Liver (tissue), 9 donors: ENCODE measurements around the gene ZDHHC4. TPM values are rescaled to one million over a fixed set of nuclear protein-coding genes. Genes with fewer than 3 reads are reported as not detected.

Experiments used
- DNase-seq: peaks from one replicate; pipeline ENCODE4 v3.0.0-alpha.2; 2017; ENCODE audit warnings: low spot score
- H3K27ac ChIP-seq, 2 donors: one replicate each; pipeline ENCODE4 v1.7.0; 2013; ENCODE audit warnings: inconsistent platforms in 2 of 2, low read length in 2 of 2, control low read depth in 1 of 2, low read depth in 1 of 2, mild to moderate bottlenecking in 1 of 2
- H3K27me3 ChIP-seq, 4 donors: one replicate each; pipeline versions ENCODE4 v1.6.1 to v1.7.0; 2013; ENCODE audit warnings: low read length in 3 of 4, inconsistent platforms in 1 of 4, mild to moderate bottlenecking in 1 of 4, moderate library complexity in 1 of 4; ENCODE audit not compliant: control insufficient read depth in 4 of 4, insufficient read depth in 4 of 4
- H3K36me3 ChIP-seq, 4 donors: one replicate each; pipeline versions ENCODE4 v1.6.1 to v1.7.0; 2013; ENCODE audit warnings: low read length in 3 of 4, mild to moderate bottlenecking in 3 of 4, low read depth in 1 of 4, moderate library complexity in 1 of 4; ENCODE audit not compliant: control insufficient read depth in 4 of 4, insufficient read depth in 3 of 4
- H3K4me1 ChIP-seq, 4 donors: one replicate each; pipeline versions ENCODE4 v1.6.1 to v1.7.0; 2013; ENCODE audit warnings: low read length in 3 of 4, mild to moderate bottlenecking in 3 of 4, moderate library complexity in 1 of 4; ENCODE audit not compliant: control insufficient read depth in 4 of 4, insufficient read depth in 4 of 4
- H3K4me3 ChIP-seq, 3 donors: one replicate each; pipeline versions ENCODE4 v1.6.1 to v1.7.0; 2013; ENCODE audit warnings: low read length in 3 of 3, control low read depth in 1 of 3, low read depth in 1 of 3, mild to moderate bottlenecking in 1 of 3
- H3K9ac ChIP-seq, 2 donors: one replicate each; pipeline ENCODE4 v1.7.0; 2013; ENCODE audit warnings: low read length in 2 of 2, mild to moderate bottlenecking in 2 of 2, moderate library complexity in 2 of 2, control low read depth in 1 of 2, low read depth in 1 of 2
- H3K9me3 ChIP-seq, 4 donors: one replicate each; pipeline versions ENCODE4 v1.6.1 to v1.7.0; 2013; ENCODE audit warnings: low read length in 3 of 4; ENCODE audit not compliant: control insufficient read depth in 4 of 4
- EGR1 ChIP-seq, 2 donors: IDR thresholded peaks; 2 replicates each; pipeline ENCODE4 v1.6.1; 2016 to 2018; ENCODE audit warnings: antibody characterized with exemption in 2 of 2, low read depth in 2 of 2
- FOXA1 ChIP-seq: IDR thresholded peaks from 2 replicates; pipeline ENCODE4 v1.6.1; 2016; ENCODE audit warnings: antibody characterized with exemption
- FOXA2 ChIP-seq: IDR thresholded peaks from 2 replicates; pipeline ENCODE4 v1.6.1; 2016; ENCODE audit warnings: antibody characterized with exemption
- GABPA ChIP-seq, 2 donors: IDR thresholded peaks in 1 of 2; conservative IDR thresholded peaks in 1 of 2; 2 replicates each; pipeline ENCODE4 v1.6.1; 2016; ENCODE audit warnings: antibody characterized with exemption in 2 of 2, mild to moderate bottlenecking in 1 of 2, moderate library complexity in 1 of 2
- HNF4A ChIP-seq, 2 donors: conservative IDR thresholded peaks; 2 replicates each; pipeline ENCODE4 v1.6.1; 2016; ENCODE audit warnings: antibody characterized with exemption in 2 of 2, mild to moderate bottlenecking in 2 of 2
- HNF4G ChIP-seq: IDR thresholded peaks from 2 replicates; pipeline ENCODE4 v1.6.1; 2016; ENCODE audit warnings: antibody characterized with exemption
- JUND ChIP-seq, 2 donors: IDR thresholded peaks; 2 replicates each; pipeline ENCODE4 v1.6.1; 2016; ENCODE audit warnings: antibody characterized with exemption in 2 of 2
- NR2F2 ChIP-seq: IDR thresholded peaks from 2 replicates; pipeline ENCODE4 v1.6.1; 2016; ENCODE audit warnings: antibody characterized with exemption
- RAD21 ChIP-seq, 2 donors: IDR thresholded peaks; 2 replicates each; pipeline ENCODE4 v1.6.1; 2016; ENCODE audit warnings: antibody characterized with exemption in 2 of 2, mild to moderate bottlenecking in 2 of 2
- RXRA ChIP-seq, 2 donors: IDR thresholded peaks; 2 replicates each; pipeline ENCODE4 v1.6.1; 2017 to 2018; ENCODE audit warnings: antibody characterized with exemption in 2 of 2, mild to moderate bottlenecking in 1 of 2
- SP1 ChIP-seq: IDR thresholded peaks from 2 replicates; pipeline ENCODE4 v1.6.1; 2018; ENCODE audit warnings: antibody characterized with exemption, mild to moderate bottlenecking
- TAF1 ChIP-seq: conservative IDR thresholded peaks from 2 replicates; pipeline ENCODE4 v1.6.1; 2016; ENCODE audit warnings: antibody characterized with exemption, mild to moderate bottlenecking
- YY1 ChIP-seq: IDR thresholded peaks from 2 replicates; pipeline ENCODE4 v1.6.1; 2016; ENCODE audit warnings: antibody characterized with exemption, mild to moderate bottlenecking
- WGBS: extraction: QIAGEN DNeasy Blood & Tissue Kit; methylation state at CpG from one replicate; pipeline ENCODE4 v1.1.7; 2013; 5-methylcytosine and 5-hydroxymethylcytosine counted together
- polyA plus RNA-seq, 2 donors: library from polyadenylated mRNA; stranded (reverse) in 1 of 2; unstranded in 1 of 2; fragments of 200-250 nt in 1 of 2; fragments of >200 nt in 1 of 2; fragmentation: Nextera tagmentation in 1 of 2; extraction: Ambion mirVana in 1 of 2; gene quantifications; one replicate each; pipeline versions ENCODE4 v1.2.1 to v1.2.3, GENCODE V29; 2013 to 2015
- total RNA-seq, 2 donors: library from RNA; depleted of rRNA; stranded (reverse); fragments of >200 nt; gene quantifications; one replicate each; pipeline ENCODE4 v1.2.3, GENCODE V29; 2014
- TF ChIP-seq, protein P1 (sequence below): fragments of 150-350 bp; IDR thresholded peaks from 2 replicates; pipeline ENCODE4 v1.5.1; 2017; ENCODE audit warnings: improper control_type of control experiment, low read depth, low read length; ENCODE audit not compliant: missing input control
- TF ChIP-seq, protein P2 (sequence below): IDR thresholded peaks from 2 replicates; pipeline ENCODE4 v1.6.1; 2016; ENCODE audit warnings: antibody characterized with exemption
- TF ChIP-seq, protein P3 (sequence below): IDR thresholded peaks from 2 replicates; pipeline ENCODE4 v1.6.1; 2016; ENCODE audit warnings: antibody characterized with exemption
- TF ChIP-seq, protein P4 (sequence below): IDR thresholded peaks from 2 replicates; pipeline ENCODE4 v1.6.1; 2016; ENCODE audit warnings: antibody characterized with exemption
- TF ChIP-seq, protein P5 (sequence below): IDR thresholded peaks from 2 replicates; pipeline ENCODE4 v1.6.1; 2016; ENCODE audit warnings: antibody characterized with exemption, mild to moderate bottlenecking
- donor health status: healthy.
- donor health status: healthy.
- donor health status: healthy.
- donor health status: healthy.
- donor health status: healthy.

Gene ZDHHC4
- total and polyA plus RNA-seq, 4 donors = 32.1 to 46.8 (median 34.9) TPM

DNA sequence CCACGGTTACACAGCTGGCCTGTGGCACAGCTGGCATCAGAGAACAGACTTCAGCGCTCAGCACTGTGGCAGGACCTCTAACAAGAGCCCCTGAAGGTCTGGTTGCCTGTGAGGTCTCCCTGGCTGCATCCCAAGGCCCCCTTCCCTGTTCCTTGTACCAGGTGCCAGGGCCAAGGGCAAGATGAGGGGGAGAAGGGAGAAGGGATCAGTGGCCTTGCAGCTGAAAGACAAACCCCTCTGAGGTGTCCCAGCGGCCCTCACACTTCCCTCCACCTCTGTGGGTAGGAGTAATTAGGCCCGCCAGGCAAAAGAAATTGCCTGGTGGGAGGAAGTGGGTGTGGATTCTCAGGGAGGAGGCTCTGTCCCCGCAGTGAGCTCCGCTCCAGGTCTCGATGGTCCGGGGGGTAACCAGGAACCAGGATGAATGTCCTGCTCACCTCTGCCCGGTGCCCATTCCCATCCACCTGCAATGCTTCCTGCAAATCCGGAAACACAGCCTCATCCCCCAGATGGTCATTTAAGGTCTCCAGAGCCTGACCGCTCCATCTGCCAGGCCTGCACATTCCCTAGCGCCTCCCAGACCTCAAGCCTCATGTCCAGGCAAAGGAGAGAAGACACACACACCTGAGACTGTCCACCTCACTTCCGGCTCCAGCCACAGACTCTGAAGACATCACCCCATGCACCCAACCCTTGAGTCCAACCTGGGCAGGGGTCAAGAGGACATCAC lies 48.7 kb upstream of the ZDHHC4 start:
- Histone ChIP-seq H3K4me1 (peaks cover 8 to 12% (median 9%) of the 10 kb centered on the region in 4 donors), H3K9ac (no peak overlapping the region), H3K36me3 (no peaks in the 10 kb centered on the region), H3K27me3 (peaks cover 0 to 15% (median 6%) of the 10 kb centered on the region in 4 donors), H3K4me3 (no peak overlapping the region), H3K9me3 (no peaks in the 10 kb centered on the region), H3K27ac (no peak overlapping the region)
- TF ChIP-seq, protein P1, sequence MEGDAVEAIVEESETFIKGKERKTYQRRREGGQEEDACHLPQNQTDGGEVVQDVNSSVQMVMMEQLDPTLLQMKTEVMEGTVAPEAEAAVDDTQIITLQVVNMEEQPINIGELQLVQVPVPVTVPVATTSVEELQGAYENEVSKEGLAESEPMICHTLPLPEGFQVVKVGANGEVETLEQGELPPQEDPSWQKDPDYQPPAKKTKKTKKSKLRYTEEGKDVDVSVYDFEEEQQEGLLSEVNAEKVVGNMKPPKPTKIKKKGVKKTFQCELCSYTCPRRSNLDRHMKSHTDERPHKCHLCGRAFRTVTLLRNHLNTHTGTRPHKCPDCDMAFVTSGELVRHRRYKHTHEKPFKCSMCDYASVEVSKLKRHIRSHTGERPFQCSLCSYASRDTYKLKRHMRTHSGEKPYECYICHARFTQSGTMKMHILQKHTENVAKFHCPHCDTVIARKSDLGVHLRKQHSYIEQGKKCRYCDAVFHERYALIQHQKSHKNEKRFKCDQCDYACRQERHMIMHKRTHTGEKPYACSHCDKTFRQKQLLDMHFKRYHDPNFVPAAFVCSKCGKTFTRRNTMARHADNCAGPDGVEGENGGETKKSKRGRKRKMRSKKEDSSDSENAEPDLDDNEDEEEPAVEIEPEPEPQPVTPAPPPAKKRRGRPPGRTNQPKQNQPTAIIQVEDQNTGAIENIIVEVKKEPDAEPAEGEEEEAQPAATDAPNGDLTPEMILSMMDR = no peak
- no peak for TF ChIP-seq JUND (IDR thresholded peaks at IDR 0.05)
- TF ChIP-seq TAF1 = no peak
- TF ChIP-seq, protein P2, sequence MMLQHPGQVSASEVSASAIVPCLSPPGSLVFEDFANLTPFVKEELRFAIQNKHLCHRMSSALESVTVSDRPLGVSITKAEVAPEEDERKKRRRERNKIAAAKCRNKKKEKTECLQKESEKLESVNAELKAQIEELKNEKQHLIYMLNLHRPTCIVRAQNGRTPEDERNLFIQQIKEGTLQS = no peak
- no peak for TF ChIP-seq FOXA1
- no peak for TF ChIP-seq HNF4A (conservative IDR thresholded peaks at IDR 0.05)
- TF ChIP-seq EGR1 (IDR thresholded peaks at IDR 0.05; ENCODE audit: low read depth in 2 of 2) = no peak
- TF ChIP-seq HNF4G = no peak
- TF ChIP-seq RAD21 (IDR thresholded peaks at IDR 0.05) = no peak
- TF ChIP-seq SP1 = no peak
- TF ChIP-seq, protein P3, sequence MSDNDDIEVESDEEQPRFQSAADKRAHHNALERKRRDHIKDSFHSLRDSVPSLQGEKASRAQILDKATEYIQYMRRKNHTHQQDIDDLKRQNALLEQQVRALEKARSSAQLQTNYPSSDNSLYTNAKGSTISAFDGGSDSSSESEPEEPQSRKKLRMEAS = no peak
- no peak for TF ChIP-seq RXRA (IDR thresholded peaks at IDR 0.05)
- no peak for TF ChIP-seq FOXA2
- TF ChIP-seq NR2F2 = no peak
- TF ChIP-seq, protein P4, sequence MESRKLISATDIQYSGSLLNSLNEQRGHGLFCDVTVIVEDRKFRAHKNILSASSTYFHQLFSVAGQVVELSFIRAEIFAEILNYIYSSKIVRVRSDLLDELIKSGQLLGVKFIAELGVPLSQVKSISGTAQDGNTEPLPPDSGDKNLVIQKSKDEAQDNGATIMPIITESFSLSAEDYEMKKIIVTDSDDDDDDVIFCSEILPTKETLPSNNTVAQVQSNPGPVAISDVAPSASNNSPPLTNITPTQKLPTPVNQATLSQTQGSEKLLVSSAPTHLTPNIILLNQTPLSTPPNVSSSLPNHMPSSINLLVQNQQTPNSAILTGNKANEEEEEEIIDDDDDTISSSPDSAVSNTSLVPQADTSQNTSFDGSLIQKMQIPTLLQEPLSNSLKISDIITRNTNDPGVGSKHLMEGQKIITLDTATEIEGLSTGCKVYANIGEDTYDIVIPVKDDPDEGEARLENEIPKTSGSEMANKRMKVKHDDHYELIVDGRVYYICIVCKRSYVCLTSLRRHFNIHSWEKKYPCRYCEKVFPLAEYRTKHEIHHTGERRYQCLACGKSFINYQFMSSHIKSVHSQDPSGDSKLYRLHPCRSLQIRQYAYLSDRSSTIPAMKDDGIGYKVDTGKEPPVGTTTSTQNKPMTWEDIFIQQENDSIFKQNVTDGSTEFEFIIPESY = no peak
- no peak for DNase-seq
- WGBS = 75% methylated on average over 13 of the region's 13 CpGs

DNA sequence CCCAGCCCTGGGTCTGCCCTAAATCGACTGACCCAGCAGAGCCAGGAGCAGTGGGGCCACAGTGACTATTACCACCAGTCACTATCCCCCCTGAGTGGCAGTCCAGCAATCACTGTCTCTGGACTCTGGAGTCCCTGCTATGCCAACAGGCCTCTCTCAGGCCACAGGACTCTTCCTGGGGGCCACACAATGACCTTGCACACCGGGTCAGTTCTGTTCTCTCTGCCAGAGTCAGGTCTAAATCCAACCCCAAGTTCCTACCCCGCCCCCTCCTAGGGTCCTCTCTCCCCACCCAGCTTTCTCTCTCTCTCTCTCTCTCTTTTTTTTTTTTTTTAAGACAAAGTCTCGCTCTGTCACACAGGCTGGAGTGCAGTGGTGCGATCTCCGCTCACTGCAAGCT lies 47.6 kb upstream of the ZDHHC4 start:
- TF ChIP-seq, protein P5, sequence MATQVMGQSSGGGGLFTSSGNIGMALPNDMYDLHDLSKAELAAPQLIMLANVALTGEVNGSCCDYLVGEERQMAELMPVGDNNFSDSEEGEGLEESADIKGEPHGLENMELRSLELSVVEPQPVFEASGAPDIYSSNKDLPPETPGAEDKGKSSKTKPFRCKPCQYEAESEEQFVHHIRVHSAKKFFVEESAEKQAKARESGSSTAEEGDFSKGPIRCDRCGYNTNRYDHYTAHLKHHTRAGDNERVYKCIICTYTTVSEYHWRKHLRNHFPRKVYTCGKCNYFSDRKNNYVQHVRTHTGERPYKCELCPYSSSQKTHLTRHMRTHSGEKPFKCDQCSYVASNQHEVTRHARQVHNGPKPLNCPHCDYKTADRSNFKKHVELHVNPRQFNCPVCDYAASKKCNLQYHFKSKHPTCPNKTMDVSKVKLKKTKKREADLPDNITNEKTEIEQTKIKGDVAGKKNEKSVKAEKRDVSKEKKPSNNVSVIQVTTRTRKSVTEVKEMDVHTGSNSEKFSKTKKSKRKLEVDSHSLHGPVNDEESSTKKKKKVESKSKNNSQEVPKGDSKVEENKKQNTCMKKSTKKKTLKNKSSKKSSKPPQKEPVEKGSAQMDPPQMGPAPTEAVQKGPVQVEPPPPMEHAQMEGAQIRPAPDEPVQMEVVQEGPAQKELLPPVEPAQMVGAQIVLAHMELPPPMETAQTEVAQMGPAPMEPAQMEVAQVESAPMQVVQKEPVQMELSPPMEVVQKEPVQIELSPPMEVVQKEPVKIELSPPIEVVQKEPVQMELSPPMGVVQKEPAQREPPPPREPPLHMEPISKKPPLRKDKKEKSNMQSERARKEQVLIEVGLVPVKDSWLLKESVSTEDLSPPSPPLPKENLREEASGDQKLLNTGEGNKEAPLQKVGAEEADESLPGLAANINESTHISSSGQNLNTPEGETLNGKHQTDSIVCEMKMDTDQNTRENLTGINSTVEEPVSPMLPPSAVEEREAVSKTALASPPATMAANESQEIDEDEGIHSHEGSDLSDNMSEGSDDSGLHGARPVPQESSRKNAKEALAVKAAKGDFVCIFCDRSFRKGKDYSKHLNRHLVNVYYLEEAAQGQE = no peak
- TF ChIP-seq NR2F2 = no peak
- TF ChIP-seq, protein P4 = no peak
- no peak for TF ChIP-seq HNF4A (conservative IDR thresholded peaks at IDR 0.05)
- TF ChIP-seq JUND (IDR thresholded peaks at IDR 0.05) = no peak
- TF ChIP-seq, protein P1 = no peak
- TF ChIP-seq, protein P3 = no peak
- TF ChIP-seq FOXA2 = no peak
- TF ChIP-seq RXRA (IDR thresholded peaks at IDR 0.05) = no peak
- no peak for TF ChIP-seq FOXA1
- TF ChIP-seq RAD21 (IDR thresholded peaks at IDR 0.05) = no peak
- TF ChIP-seq SP1 = no peak
- no peak for TF ChIP-seq YY1
- no peak for TF ChIP-seq GABPA (IDR thresholded peaks at IDR 0.05 in 1 of 2, conservative IDR thresholded peaks at IDR 0.05 in 1 of 2)
- TF ChIP-seq EGR1 (IDR thresholded peaks at IDR 0.05; ENCODE audit: low read depth in 2 of 2) = no peak
- Histone ChIP-seq H3K4me1 (peaks cover 8 to 12% (median 9%) of the 10 kb centered on the region in 4 donors), H3K9ac (no peak overlapping the region), H3K9me3 (no peaks in the 10 kb centered on the region), H3K27me3 (peaks cover 0 to 15% (median 6%) of the 10 kb centered on the region in 4 donors), H3K27ac (no peak overlapping the region), H3K4me3 (no peak overlapping the region), H3K36me3 (no peaks in the 10 kb centered on the region)
- WGBS = 66% methylated on average over 6 of the region's 6 CpGs
- no peak for DNase-seq
